MM.1S (cell line): ENCODE measurements around the gene ZSCAN31.
"Not testable (repeated sequence)": the region's sequence is repeated elsewhere in the genome, so short reads cannot be mapped to it uniquely, and the experiment has no call there.

ENCODE experiments used
- DNase-seq: peaks from one replicate; pipeline ENCODE4 v3.0.0-alpha.2; 2015
- H2AFZ ChIP-seq: fragments of 300-600 bp; sonication (generic); 2 replicates; pipeline ENCODE4 v1.6.0; 2016; ENCODE audit warnings: antibody characterized with exemption, low read length
- H3F3A ChIP-seq: fragments of 300-600 bp; sonication (generic); 2 replicates; pipeline ENCODE4 v1.6.1; 2016; ENCODE audit warnings: mild to moderate bottlenecking, antibody characterized with exemption, low read length, moderate library complexity, mixed read lengths; ENCODE audit not compliant: insufficient read depth
- H3K27ac ChIP-seq: fragments of 300-600 bp; sonication (generic); 2 replicates; pipeline ENCODE4 v1.5.1; 2016; ENCODE audit warnings: mild to moderate bottlenecking, low read length
- H3K27me3 ChIP-seq: fragments of 300-600 bp; sonication (generic); replicated peaks from 2 replicates; pipeline ENCODE4 v1.6.0; 2016; ENCODE audit warnings: low read length; ENCODE audit not compliant: insufficient read depth
- H3K36me3 ChIP-seq: fragments of 300-600 bp; sonication (generic); replicated peaks from 2 replicates; pipeline ENCODE4 v1.6.1; 2016; ENCODE audit warnings: mild to moderate bottlenecking, low read length, mixed read lengths; ENCODE audit not compliant: insufficient read depth
- H3K4me1 ChIP-seq: fragments of 300-600 bp; sonication (generic); 2 replicates; pipeline ENCODE4 v1.6.1; 2016; ENCODE audit warnings: low read length, mixed read lengths
- H3K4me2 ChIP-seq: fragments of 300-600 bp; sonication (generic); 2 replicates; pipeline ENCODE4 v1.6.0; 2016; ENCODE audit warnings: low read depth, low read length
- H3K4me3 ChIP-seq: fragments of 300-600 bp; sonication (generic); 2 replicates; pipeline ENCODE4 v1.5.1; 2016; ENCODE audit warnings: low read length, mixed read lengths
- H3K79me2 ChIP-seq: fragments of 300-600 bp; sonication (generic); 2 replicates; pipeline ENCODE4 v1.6.1; 2016; ENCODE audit warnings: mixed run types, low read length, mixed read lengths
- H3K9ac ChIP-seq: fragments of 300-600 bp; sonication (generic); 2 replicates; pipeline ENCODE4 v1.6.1; 2016; ENCODE audit warnings: low read length, mixed read lengths
- H3K9me2 ChIP-seq: fragments of 300-600 bp; sonication (generic); replicated peaks from 2 replicates; pipeline ENCODE4 v1.6.1; 2016; ENCODE audit warnings: mild to moderate bottlenecking, low read length, mixed read lengths; ENCODE audit not compliant: insufficient read depth
- H3K9me3 ChIP-seq: fragments of 300-600 bp; sonication (generic); replicated peaks from 2 replicates; pipeline ENCODE4 v1.6.1; 2016; ENCODE audit warnings: mild to moderate bottlenecking, low read length, mixed read lengths; ENCODE audit not compliant: insufficient read depth
- H4K20me1 ChIP-seq: fragments of 300-600 bp; sonication (generic); 2 replicates; pipeline ENCODE4 v1.6.1; 2016; ENCODE audit warnings: mild to moderate bottlenecking, low read length, moderate library complexity, mixed read lengths; ENCODE audit not compliant: insufficient read depth
- CTCF ChIP-seq: fragments of 300-600 bp; sonication (generic); IDR thresholded peaks from 2 replicates; pipeline ENCODE4 v1.5.1; 2016; ENCODE audit warnings: antibody characterized with exemption, low read length, mixed read lengths
- EZH2 ChIP-seq: fragments of 300-600 bp; sonication (generic); optimal IDR thresholded peaks from 2 replicates; pipeline ENCODE3; 2017; ENCODE audit warnings: low read depth, mild to moderate bottlenecking, antibody characterized with exemption, low read length, mixed read lengths
- EZH2phosphoT487 ChIP-seq: fragments of 300-600 bp; sonication (generic); IDR thresholded peaks from 2 replicates; pipeline ENCODE4 v1.6.1; 2018; ENCODE audit warnings: antibody characterized with exemption, low read length

The ZSCAN31 gene

DNA sequence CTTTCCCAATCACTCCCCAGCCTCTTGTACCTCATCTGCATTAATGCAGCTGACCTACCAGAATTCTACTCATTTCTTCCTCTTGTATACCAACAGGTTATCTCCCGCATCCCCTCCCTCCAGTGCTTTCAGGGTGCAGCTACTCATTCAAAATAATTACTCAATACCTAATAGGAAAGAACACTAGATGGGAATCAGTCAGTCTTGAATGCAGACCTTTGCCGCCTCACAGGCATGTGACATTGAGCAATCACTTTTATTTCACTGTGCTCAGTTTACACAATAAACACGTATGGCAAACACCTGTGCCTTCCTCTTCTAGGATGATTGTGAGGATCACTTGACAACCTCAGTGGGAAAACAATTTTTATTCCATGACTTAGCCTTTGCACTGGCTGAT, 13.3 kb downstream of the ZSCAN31 start:
- Histone ChIP-seq H3K4me2 (no peak overlapping the region), H3K4me3 (no peak overlapping the region), H3K9me3 (no peaks in the 10 kb centered on the region), H3K79me2 (no peaks in the 10 kb centered on the region), H3K9ac (no peak overlapping the region), H3K9me2 (no peaks in the 10 kb centered on the region), H3K27me3 (no peaks in the 10 kb centered on the region), H4K20me1 (no peaks in the 10 kb centered on the region), H3K36me3 (no peaks in the 10 kb centered on the region), H3K27ac (no peak overlapping the region), H2AFZ (no peak overlapping the region), H3F3A (no peaks in the 10 kb centered on the region), H3K4me1 (no peaks in the 10 kb centered on the region)
- DNase-seq, result no peak
- no peak for TF ChIP-seq EZH2
- no peak for TF ChIP-seq EZH2phosphoT487
- no peak for TF ChIP-seq CTCF

GRCh38 chr6:28317866-28318265, 18.1 kb downstream of the ZSCAN31 start:
- not testable (repeated sequence) for H3K27ac ChIP-seq, H3K4me2 ChIP-seq, H3K9ac ChIP-seq, H3K79me2 ChIP-seq, H3F3A ChIP-seq, H3K36me3 ChIP-seq, H3K9me2 ChIP-seq, H4K20me1 ChIP-seq, H3K4me1 ChIP-seq, DNase-seq, H3K27me3 ChIP-seq, H3K9me3 ChIP-seq, H3K4me3 ChIP-seq, H2AFZ ChIP-seq

GRCh38 chr6:28315628-28316027, 20.3 kb downstream of the ZSCAN31 start:
- Histone ChIP-seq H3K4me2 (no peak overlapping the region), H3K4me1 (peaks cover 10% of the 10 kb centered on the region), H3K27ac (no peak overlapping the region), H2AFZ (no peak overlapping the region), H3K9me2 (no peaks in the 10 kb centered on the region), H4K20me1 (no peaks in the 10 kb centered on the region), H3K36me3 (no peaks in the 10 kb centered on the region), H3K9me3 (no peaks in the 10 kb centered on the region), H3K9ac (no peak overlapping the region), H3K27me3 (no peaks in the 10 kb centered on the region), H3F3A (no peaks in the 10 kb centered on the region), H3K79me2 (no peaks in the 10 kb centered on the region), H3K4me3 (no peak overlapping the region)
- TF ChIP-seq CTCF (no peak), EZH2phosphoT487 (no peak), EZH2 (no peak)
- DNase-seq, result no peak

DNA sequence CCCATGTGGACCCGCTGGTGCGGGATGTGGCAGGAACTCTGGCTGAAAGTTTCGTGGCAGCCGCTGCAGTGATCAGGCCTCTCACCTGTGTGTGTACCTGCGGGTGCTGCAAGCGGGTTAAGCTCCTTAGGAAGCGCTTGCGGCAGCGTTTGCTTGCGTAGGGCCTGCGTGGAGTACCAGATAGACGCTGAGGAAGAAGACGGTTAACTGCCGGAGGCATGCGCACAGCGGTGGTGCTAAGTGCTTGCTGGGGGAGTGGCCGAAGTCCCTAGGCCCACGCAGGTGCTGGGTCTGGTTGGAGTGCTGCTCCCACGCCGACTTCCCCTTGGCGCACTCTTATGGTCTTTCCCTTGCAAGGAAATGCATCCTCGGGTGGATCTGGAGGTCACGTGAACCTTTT, 23.0 kb downstream of the ZSCAN31 start:
- Histone ChIP-seq H2AFZ (no peak overlapping the region), H3K9me3 (no peaks in the 10 kb centered on the region), H3K9me2 (no peaks in the 10 kb centered on the region), H3K79me2 (no peaks in the 10 kb centered on the region), H3K4me3 (no peak overlapping the region), H3K27me3 (no peaks in the 10 kb centered on the region), H3F3A (no peaks in the 10 kb centered on the region), H3K36me3 (no peaks in the 10 kb centered on the region), H3K4me1 (peaks cover 10% of the 10 kb centered on the region), H3K9ac (no peak overlapping the region), H3K4me2 (no peak overlapping the region), H4K20me1 (no peaks in the 10 kb centered on the region), H3K27ac (no peak overlapping the region)
- TF ChIP-seq CTCF, result no peak
- TF ChIP-seq EZH2phosphoT487, result no peak
- TF ChIP-seq EZH2, result no peak
- no peak for DNase-seq
